OCI-LY3 (cell line): ENCODE measurements around the gene C19orf53.

Source experiments
- H2AFZ ChIP-seq: fragments of 200-600, 300-600 bp; shearing (Covaris generic); 2 replicates; pipeline ENCODE4 v1.6.0; 2014; ENCODE audit warnings: antibody characterized with exemption, low read depth, low read length
- H3K27ac ChIP-seq: fragments of 200-600, 300-600 bp; sonication (generic); 2 replicates; pipeline ENCODE4 v1.5.1; 2014; ENCODE audit warnings: mild to moderate bottlenecking, low read length, moderate library complexity, mixed read lengths
- H3K27me3 ChIP-seq: fragments of 200-600, 300-600 bp; sonication (generic); 2 replicates; pipeline ENCODE4 v1.6.1; 2014; ENCODE audit warnings: low read depth, low read length, mixed read lengths
- H3K36me3 ChIP-seq: fragments of 200-600, 300-600 bp; sonication (generic); replicated peaks from 2 replicates; pipeline ENCODE3; 2014; ENCODE audit warnings: low read depth, low read length, mixed read lengths
- H3K4me1 ChIP-seq: fragments of 300-600, 200-600 bp; sonication (generic); 2 replicates; pipeline ENCODE4 v1.6.1; 2014; ENCODE audit warnings: low read length, mixed read lengths
- H3K4me2 ChIP-seq: fragments of 200-600, 300-600 bp; sonication (generic); 2 replicates; pipeline ENCODE4 v1.6.1; 2014; ENCODE audit warnings: low read length, mixed read lengths
- H3K4me3 ChIP-seq: fragments of 300-600, 200-600 bp; sonication (generic); 2 replicates; pipeline ENCODE4 v1.5.1; 2014; ENCODE audit warnings: antibody characterized with exemption, mild to moderate bottlenecking, low read length, moderate library complexity
- H3K79me2 ChIP-seq: fragments of 300-600, 200-600 bp; shearing (Covaris generic); 2 replicates; pipeline ENCODE4 v1.6.1; 2014; ENCODE audit warnings: mild to moderate bottlenecking, low read length, mixed read lengths
- H3K9ac ChIP-seq: fragments of 300-600, 200-600 bp; shearing (Covaris generic); 2 replicates; pipeline ENCODE4 v1.6.0; 2014; ENCODE audit warnings: mild to moderate bottlenecking, low read length, moderate library complexity
- H3K9me3 ChIP-seq: fragments of 200-600, 300-600 bp; shearing (Covaris generic); 2 replicates; pipeline ENCODE4 v1.6.1; 2014; ENCODE audit warnings: low read length, mixed read lengths; ENCODE audit not compliant: insufficient read depth
- H4K20me1 ChIP-seq: fragments of 200-600, 300-600 bp; sonication (generic); 2 replicates; pipeline ENCODE4 v1.6.1; 2016; ENCODE audit warnings: low read length, mixed read lengths; ENCODE audit not compliant: insufficient read depth
- EZH2phosphoT487 ChIP-seq: fragments of 200-600 bp; shearing (Covaris generic); IDR thresholded peaks from 2 replicates; pipeline ENCODE4 v1.6.1; 2018; ENCODE audit warnings: antibody characterized with exemption, mixed run types, low read depth
- TF ChIP-seq, protein P1 (sequence below): fragments of 200-600, 300-600 bp; sonication (generic); IDR thresholded peaks from 2 replicates; pipeline ENCODE4 v1.5.1; 2014; ENCODE audit warnings: antibody characterized with exemption, low read length, low read depth

Gene C19orf53

DNA sequence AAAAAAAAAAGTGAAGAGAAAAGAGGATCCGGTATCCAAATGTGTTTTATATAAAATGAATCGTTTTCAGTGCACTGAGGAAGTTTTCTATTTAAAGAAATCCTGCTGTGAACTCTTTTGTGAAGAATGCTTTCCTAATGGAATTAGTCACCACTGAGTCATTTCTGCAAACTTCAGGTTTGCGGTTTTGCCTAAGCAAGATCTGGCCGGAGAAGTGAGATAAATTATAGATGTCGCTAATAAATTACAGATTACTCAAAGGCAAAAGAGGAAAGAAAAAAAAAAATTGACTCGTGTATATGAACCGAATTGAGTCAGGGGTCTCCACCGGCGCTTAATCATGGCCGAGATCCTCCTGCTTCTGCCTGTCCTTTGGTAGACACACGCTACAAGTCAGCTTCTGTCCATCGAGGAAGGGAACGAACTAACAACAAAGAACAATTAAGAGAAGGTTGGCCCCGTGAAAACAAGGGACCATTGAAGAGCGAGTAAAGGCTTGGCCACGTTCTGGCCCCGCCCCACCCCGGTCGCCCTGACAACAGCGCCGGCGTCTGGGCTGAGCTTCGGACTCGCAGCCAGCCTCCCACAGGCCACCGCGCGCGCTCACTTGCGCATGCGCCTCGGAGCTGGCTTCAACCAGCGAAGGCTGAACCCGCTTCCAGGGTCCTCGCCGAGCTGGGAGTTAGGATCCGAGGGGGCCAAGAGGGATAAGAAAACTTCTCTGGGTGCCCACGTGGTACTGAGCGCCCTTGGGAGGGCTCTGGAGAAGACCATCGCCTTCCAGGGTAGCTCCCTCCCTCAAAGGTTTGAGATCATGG, 42.9 kb upstream of the C19orf53 start:
- Histone ChIP-seq H3K27me3 (no peaks in the 10 kb centered on the region), H3K27ac (peak overlapping the region; percentile 82), H3K9me3 (no peaks in the 10 kb centered on the region), H3K4me3 (peak overlapping the region; percentile 96), H3K9ac (peak overlapping the region; percentile 93), H3K79me2 (no peaks in the 10 kb centered on the region), H2AFZ (peak overlapping the region; percentile 96), H3K4me1 (peaks cover 25% of the 10 kb centered on the region), H3K4me2 (peak overlapping the region; percentile 99), H4K20me1 (no peaks in the 10 kb centered on the region), H3K36me3 (no peaks in the 10 kb centered on the region)
- TF ChIP-seq, protein P1, sequence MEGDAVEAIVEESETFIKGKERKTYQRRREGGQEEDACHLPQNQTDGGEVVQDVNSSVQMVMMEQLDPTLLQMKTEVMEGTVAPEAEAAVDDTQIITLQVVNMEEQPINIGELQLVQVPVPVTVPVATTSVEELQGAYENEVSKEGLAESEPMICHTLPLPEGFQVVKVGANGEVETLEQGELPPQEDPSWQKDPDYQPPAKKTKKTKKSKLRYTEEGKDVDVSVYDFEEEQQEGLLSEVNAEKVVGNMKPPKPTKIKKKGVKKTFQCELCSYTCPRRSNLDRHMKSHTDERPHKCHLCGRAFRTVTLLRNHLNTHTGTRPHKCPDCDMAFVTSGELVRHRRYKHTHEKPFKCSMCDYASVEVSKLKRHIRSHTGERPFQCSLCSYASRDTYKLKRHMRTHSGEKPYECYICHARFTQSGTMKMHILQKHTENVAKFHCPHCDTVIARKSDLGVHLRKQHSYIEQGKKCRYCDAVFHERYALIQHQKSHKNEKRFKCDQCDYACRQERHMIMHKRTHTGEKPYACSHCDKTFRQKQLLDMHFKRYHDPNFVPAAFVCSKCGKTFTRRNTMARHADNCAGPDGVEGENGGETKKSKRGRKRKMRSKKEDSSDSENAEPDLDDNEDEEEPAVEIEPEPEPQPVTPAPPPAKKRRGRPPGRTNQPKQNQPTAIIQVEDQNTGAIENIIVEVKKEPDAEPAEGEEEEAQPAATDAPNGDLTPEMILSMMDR = no peak
- no peak for TF ChIP-seq EZH2phosphoT487

DNA sequence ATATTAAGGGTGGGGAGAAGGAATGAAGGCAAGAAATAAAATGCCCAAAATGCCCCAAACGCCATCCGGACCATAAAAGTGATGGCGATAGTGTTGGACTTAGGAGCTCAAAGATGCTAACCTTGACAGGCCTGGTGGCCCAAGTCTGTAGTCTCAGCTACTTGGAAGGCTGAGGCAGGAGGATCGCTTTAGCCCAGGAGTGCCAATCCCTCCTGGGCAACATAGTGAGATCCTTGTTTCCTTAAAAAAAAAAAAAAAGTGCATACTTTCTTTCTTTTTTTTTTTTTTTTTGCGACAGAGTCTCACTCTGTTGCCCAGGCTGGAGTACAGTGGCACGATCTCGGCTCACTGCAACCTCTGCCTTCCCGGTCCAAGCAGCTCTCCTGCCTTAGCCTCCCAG, 41.9 kb upstream of the C19orf53 start:
- TF ChIP-seq EZH2phosphoT487 = no peak
- TF ChIP-seq, protein P1 = no peak
- Histone ChIP-seq H3K27me3 (no peaks in the 10 kb centered on the region), H3K27ac (no peak overlapping the region), H3K9ac (no peak overlapping the region), H4K20me1 (no peaks in the 10 kb centered on the region), H2AFZ (no peak overlapping the region), H3K4me3 (peak overlapping the region; percentile 96), H3K9me3 (no peaks in the 10 kb centered on the region), H3K36me3 (no peaks in the 10 kb centered on the region), H3K4me1 (peaks cover 25% of the 10 kb centered on the region), H3K4me2 (peak overlapping the region; percentile 99), H3K79me2 (no peaks in the 10 kb centered on the region)

DNA sequence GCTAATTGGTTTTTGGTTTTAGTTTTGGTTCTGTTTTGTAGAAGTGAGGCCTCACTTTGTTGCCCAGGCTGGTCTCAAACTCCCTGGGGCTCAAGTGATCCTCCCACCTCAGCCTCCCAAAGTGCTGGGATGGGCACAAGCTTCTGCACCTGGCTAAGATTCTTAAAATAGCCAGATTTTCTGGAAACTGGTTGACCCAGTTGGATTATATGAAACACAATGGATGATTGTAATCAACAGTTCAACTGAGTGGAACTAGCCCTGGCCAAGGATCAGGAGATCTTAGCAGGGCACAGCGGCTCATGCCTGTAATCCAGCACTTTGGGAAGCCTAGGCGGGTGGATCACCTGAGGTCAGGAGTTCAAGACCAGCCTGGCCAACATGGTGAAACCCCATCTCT, 39.5 kb upstream of the C19orf53 start:
- no peak overlapping the region for H3K9ac ChIP-seq
- H2AFZ ChIP-seq = no peak overlapping the region
- no peak overlapping the region for H3K4me2 ChIP-seq
- H3K4me1 ChIP-seq = peaks cover 22% of the 10 kb centered on the region
- H3K36me3 ChIP-seq = no peaks in the 10 kb centered on the region
- no peaks in the 10 kb centered on the region for H3K9me3 ChIP-seq
- no peaks in the 10 kb centered on the region for H3K79me2 ChIP-seq
- no peaks in the 10 kb centered on the region for H3K27me3 ChIP-seq
- no peak overlapping the region for H3K27ac ChIP-seq
- no peaks in the 10 kb centered on the region for H4K20me1 ChIP-seq
- TF ChIP-seq EZH2phosphoT487 = no peak
- TF ChIP-seq, protein P1 = no peak
- no peak overlapping the region for H3K4me3 ChIP-seq

DNA sequence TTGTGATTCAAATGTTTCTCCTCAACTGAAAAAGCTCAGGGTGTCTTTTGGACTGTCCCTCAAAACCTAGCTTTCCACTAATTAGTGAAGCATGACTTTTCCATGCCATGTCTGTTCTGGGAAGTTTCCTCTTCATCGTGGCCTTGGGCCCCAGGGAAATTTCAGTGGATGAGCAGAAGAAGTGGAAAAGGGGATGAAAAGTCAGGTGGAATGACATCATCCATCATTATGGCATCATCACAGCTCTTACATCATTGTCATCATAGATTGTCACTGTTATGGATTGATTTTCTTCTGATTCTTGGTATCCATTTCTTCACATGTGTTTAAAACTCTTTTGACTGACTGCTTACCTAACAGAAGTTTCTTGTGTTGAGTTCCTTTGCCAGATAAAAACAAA, 36.2 kb upstream of the C19orf53 start:
- H3K4me1 ChIP-seq = no peaks in the 10 kb centered on the region
- no peak overlapping the region for H3K4me3 ChIP-seq
- no peaks in the 10 kb centered on the region for H3K79me2 ChIP-seq
- H3K9ac ChIP-seq = no peak overlapping the region
- no peak overlapping the region for H2AFZ ChIP-seq
- H4K20me1 ChIP-seq = no peaks in the 10 kb centered on the region
- H3K27ac ChIP-seq = no peak overlapping the region
- no peaks in the 10 kb centered on the region for H3K9me3 ChIP-seq
- no peaks in the 10 kb centered on the region for H3K27me3 ChIP-seq
- no peak overlapping the region for H3K4me2 ChIP-seq
- no peaks in the 10 kb centered on the region for H3K36me3 ChIP-seq
- TF ChIP-seq EZH2phosphoT487 = no peak
- TF ChIP-seq, protein P1 = no peak
